Endothelial cell of umbilical vein (primary cell): ENCODE data around the gene MAPKAP1. TPM values are rescaled to one million over a fixed set of nuclear protein-coding genes. Genes with fewer than 3 reads are reported as not detected.

ENCODE experiments used
- BruUV-seq: library from RNA; stranded (reverse); fragments of 400-500 nt; replicated peaks from 2 replicates; lab custom pipeline; 2021; lab: Mats Ljungman, UMichigan
- CTCF ChIA-PET: fragments of 300-600, 350-600 bp; sonication (Branson Sonifier 250); formaldehyde crosslinking; loops from one replicate; lab custom pipeline; 2021; ENCODE audit warnings: antibody characterized with exemption, inconsistent platforms; lab: Charles Lee
- POLR2A ChIA-PET: fragments of 300-600, 350-600 bp; sonication (Branson Sonifier 250); formaldehyde crosslinking; loops from one replicate; lab custom pipeline; 2021; ENCODE audit warnings: antibody characterized with exemption, inconsistent platforms; lab: Charles Lee
- DNase-seq: peaks from one replicate; pipeline ENCODE4 v3.0.0-alpha.2; 2011; ENCODE audit warnings: low read depth, low spot score
- FAIRE-seq: peaks from 2 replicates; lab custom pipeline; 2011; peaks lifted over from hg19 to GRCh38; lab: Jason Lieb, UNC
- H2AFZ ChIP-seq: 2 replicates; pipeline ENCODE4 v1.6.0; 2012; ENCODE audit warnings: low read depth, low read length, control low read depth, inconsistent platforms
- H3K27ac ChIP-seq: 2 replicates; pipeline ENCODE4 v1.5.1; 2011; ENCODE audit warnings: low read depth, mild to moderate bottlenecking, control low read depth, low read length, moderate library complexity; ENCODE audit not compliant: insufficient read depth
- H3K27me3 ChIP-seq, 2 experiments: 2 replicates each; pipeline versions ENCODE4 v1.6.0 to v1.6.1; 2011; ENCODE audit warnings: low read length in 2 of 2, mixed read lengths in 1 of 2; ENCODE audit not compliant: control insufficient read depth in 2 of 2, insufficient read depth in 2 of 2
- H3K36me3 ChIP-seq, 2 experiments: 2 replicates in 1 of 2; 3 replicates in 1 of 2; pipeline ENCODE4 v1.5.1; 2011; ENCODE audit warnings: low read length in 2 of 2, mild to moderate bottlenecking in 1 of 2, moderate library complexity in 1 of 2; ENCODE audit not compliant: control insufficient read depth in 2 of 2, insufficient read depth in 2 of 2; ENCODE audit errors: extremely low read depth in 1 of 2
- H3K4me1 ChIP-seq: 3 replicates; pipeline ENCODE4 v1.5.1; 2011; ENCODE audit warnings: mild to moderate bottlenecking, low read length; ENCODE audit not compliant: control insufficient read depth, insufficient read depth; ENCODE audit errors: extremely low read depth
- H3K4me2 ChIP-seq: 2 replicates; pipeline ENCODE4 v1.6.1; 2011; ENCODE audit warnings: low read length, control low read depth, mixed read lengths; ENCODE audit not compliant: insufficient read depth
- H3K4me3 ChIP-seq, 3 experiments: fragments of 200-600 bp in 1 of 3; sonication (generic), shearing (Covaris generic) in 1 of 3; replicated peaks in 1 of 3; 2 replicates each; pipeline ENCODE4 v1.5.1; 2011 to 2016; ENCODE audit warnings: control low read depth in 3 of 3, low read length in 3 of 3, mild to moderate bottlenecking in 2 of 3, inconsistent platforms in 1 of 3, low read depth in 1 of 3, moderate library complexity in 1 of 3; ENCODE audit not compliant: insufficient read depth in 1 of 3
- H3K79me2 ChIP-seq: 2 replicates; pipeline ENCODE4 v1.6.0; 2012; ENCODE audit warnings: low read length, inconsistent platforms; ENCODE audit not compliant: control insufficient read depth, insufficient read depth
- H3K9ac ChIP-seq: replicated peaks from 2 replicates; pipeline ENCODE3; 2011; ENCODE audit warnings: low read length, control low read depth; ENCODE audit not compliant: insufficient read depth; ENCODE audit errors: extremely low read depth
- H3K9me1 ChIP-seq: replicated peaks from 3 replicates; pipeline ENCODE4 v1.6.0; 2011; ENCODE audit warnings: mild to moderate bottlenecking, low read length; ENCODE audit not compliant: control insufficient read depth, insufficient read depth; ENCODE audit errors: extremely low read depth
- H3K9me3 ChIP-seq: replicated peaks from 2 replicates; pipeline ENCODE4 v1.5.1; 2012; ENCODE audit warnings: low read length, inconsistent platforms; ENCODE audit not compliant: control insufficient read depth, insufficient read depth
- H4K20me1 ChIP-seq: replicated peaks from 2 replicates; pipeline ENCODE3; 2011; ENCODE audit warnings: mild to moderate bottlenecking, low read length; ENCODE audit not compliant: control insufficient read depth, insufficient read depth; ENCODE audit errors: extremely low read depth
- CTCF ChIP-seq, 2 donors: IDR thresholded peaks; 1 replicate in 1 of 2; 2 replicates in 1 of 2; pipeline ENCODE4 v1.5.1; 2011; ENCODE audit warnings: low read length in 2 of 2, mild to moderate bottlenecking in 2 of 2, moderate library complexity in 2 of 2, control low read depth in 1 of 2, inconsistent platforms in 1 of 2, low read depth in 1 of 2; ENCODE audit not compliant: insufficient read depth in 1 of 2; ENCODE audit errors: extremely low read depth in 1 of 2
- EZH2 ChIP-seq: IDR thresholded peaks from 2 replicates; pipeline ENCODE4 v1.6.1; 2012; ENCODE audit warnings: borderline replicate concordance, low read depth, mild to moderate bottlenecking, moderate library complexity, low read length, inconsistent platforms; ENCODE audit not compliant: severe bottlenecking
- FOS ChIP-seq: IDR thresholded peaks from 2 replicates; pipeline ENCODE4 v1.6.1; 2011; ENCODE audit warnings: mild to moderate bottlenecking, low read length, moderate library complexity, borderline replicate concordance; ENCODE audit not compliant: insufficient read depth
- GATA2 ChIP-seq: IDR thresholded peaks from 2 replicates; pipeline ENCODE4 v1.7.0; 2011; ENCODE audit warnings: low read depth, mild to moderate bottlenecking, moderate library complexity, mixed read lengths, low read length; ENCODE audit not compliant: insufficient read length, insufficient read depth
- JUN ChIP-seq: IDR thresholded peaks from 2 replicates; pipeline ENCODE4 v1.6.1; 2011; ENCODE audit warnings: borderline replicate concordance, low read depth; ENCODE audit not compliant: insufficient read length, insufficient read depth
- MYC ChIP-seq: IDR thresholded peaks from one replicate; pipeline ENCODE4 v1.6.1; 2011; ENCODE audit warnings: mild to moderate bottlenecking, low read depth, low read length
- POLR2A ChIP-seq: IDR thresholded peaks from 2 replicates; pipeline ENCODE4 v1.6.1; 2012; ENCODE audit warnings: low read depth, mild to moderate bottlenecking, control low read depth, low read length
- POLR2AphosphoS5 ChIP-seq: IDR thresholded peaks from 2 replicates; pipeline ENCODE4 v1.6.1; 2012; ENCODE audit warnings: low read depth, mild to moderate bottlenecking, control low read depth, low read length, moderate library complexity; ENCODE audit not compliant: insufficient read depth
- dilution Hi-C: fragments of 300-500 bp; cut with MboI; formaldehyde crosslinking; loops from one replicate; pipeline ENCODE4 v1.15.0; 2019; ENCODE audit warnings: low sequenced_read_pairs; ENCODE audit not compliant: extremely low pct_ligation_motif_present
- intact Hi-C: fragments of 100-400 bp; cut with micrococcal nuclease; formaldehyde crosslinking; loops from one replicate; pipeline ENCODE4 v1.10.0; 2022
- polyA plus RNA-seq, 4 experiments: library from polyadenylated mRNA; depleted of rRNA in 3 of 4; stranded (reverse) in 3 of 4; unstranded in 1 of 4; fragments of >200 nt; gene quantifications; 2 replicates each; pipeline versions ENCODE4 v1.2.1 to v1.2.3, GENCODE V29; 2011 to 2012; ENCODE audit warnings: missing spikeins in 1 of 4
- total RNA-seq: library from RNA; stranded (reverse); gene quantifications from 2 replicates; pipeline ENCODE4 v1.2.3, GENCODE V29; 2021
- TF ChIP-seq, protein P1 (sequence below): IDR thresholded peaks from 2 replicates; pipeline ENCODE4 v1.6.1; 2011; ENCODE audit not compliant: insufficient read depth, insufficient read length

The MAPKAP1 gene
- total and polyA plus RNA-seq, 2 donors (not counting 3 experiments of a cell fraction or from before 2014, with no cell fraction given): 61.9 to 99.1 TPM

DNA sequence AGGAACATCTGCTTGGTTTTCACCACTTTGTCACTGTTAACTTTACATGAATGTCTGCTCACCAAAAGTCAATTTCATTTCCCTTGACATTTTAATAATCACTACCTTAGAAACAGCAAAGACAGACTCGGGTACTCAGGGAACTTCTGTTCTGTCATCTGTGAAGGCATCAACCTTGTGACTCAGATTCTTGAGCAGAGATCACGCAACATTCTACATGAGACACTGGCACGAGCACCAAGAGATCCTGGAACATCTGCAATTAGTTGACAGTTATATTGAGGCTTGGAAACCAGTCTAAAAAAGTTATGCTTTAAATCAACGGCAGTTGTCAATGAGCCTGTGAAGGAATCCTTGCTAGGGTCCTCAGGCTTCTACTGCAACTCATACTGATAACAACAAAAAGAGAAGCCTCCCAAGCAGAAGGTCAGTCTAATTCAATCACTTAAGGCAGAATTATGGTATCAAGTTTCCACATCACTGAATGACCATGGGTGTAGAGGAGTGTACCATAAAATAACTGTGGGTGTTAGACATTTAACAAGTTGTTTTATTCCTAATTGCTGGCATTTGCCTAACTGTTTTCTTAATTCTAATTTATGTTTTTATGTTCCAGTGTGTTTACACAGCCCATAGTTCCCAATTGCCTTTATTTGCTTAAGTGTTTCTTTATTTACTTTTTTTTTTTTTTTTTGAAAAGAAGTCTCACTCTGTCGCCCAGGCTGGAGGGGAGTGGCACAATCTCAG, 36.8 kb upstream of the MAPKAP1 start:
- DNase-seq (no peak), FAIRE-seq (no peak)
- no peak overlapping the region for H3K4me3 ChIP-seq
- H4K20me1 ChIP-seq: no peaks in the 10 kb centered on the region
- H3K27me3 ChIP-seq: peaks cover 3 to 4% of the 10 kb centered on the region in 2 experiments
- no TSS peak for BruUV-seq
- no peaks in the 10 kb centered on the region for H3K9me3 ChIP-seq
- no peak for TF ChIP-seq MYC
- no peak overlapping the region for H3K9ac ChIP-seq
- dilution Hi-C loops (no loop called here), intact Hi-C loops (no loop called here)
- H2AFZ ChIP-seq: no peak overlapping the region
- H3K79me2 ChIP-seq: peaks cover 9% of the 10 kb centered on the region
- no peaks in the 10 kb centered on the region for H3K36me3 ChIP-seq
- H3K4me1 ChIP-seq: peaks cover 5% of the 10 kb centered on the region
- ChIA-PET POLR2A (no interaction called here), CTCF (no interaction called here)
- H3K9me1 ChIP-seq: no peaks in the 10 kb centered on the region
- no peak overlapping the region for H3K27ac ChIP-seq
- H3K4me2 ChIP-seq: no peak overlapping the region

GRCh38 chr9:125742657-125743056, 35.6 kb upstream of the MAPKAP1 start:
- H2AFZ ChIP-seq: no peak overlapping the region
- DNase-seq: no peak
- H3K36me3 ChIP-seq: no peaks in the 10 kb centered on the region
- no peak overlapping the region for H3K4me2 ChIP-seq
- H3K9me3 ChIP-seq: no peaks in the 10 kb centered on the region
- no peak for FAIRE-seq
- H3K4me1 ChIP-seq: peaks cover 5% of the 10 kb centered on the region
- H3K79me2 ChIP-seq: peaks cover 2% of the 10 kb centered on the region
- intact Hi-C loops: no loop called here
- H3K27ac ChIP-seq: no peak overlapping the region
- dilution Hi-C loops: no loop called here
- no peak for TF ChIP-seq POLR2AphosphoS5
- no peak for TF ChIP-seq POLR2A
- no peak for TF ChIP-seq EZH2
- no peak for TF ChIP-seq GATA2
- TF ChIP-seq MYC: no peak
- no peak for TF ChIP-seq CTCF (IDR thresholded peaks at IDR 0.05; ENCODE audit: extremely low read depth in 1 of 2, insufficient read depth in 1 of 2, low read depth in 1 of 2, low read length in 2 of 2)
- no peak for TF ChIP-seq FOS
- TF ChIP-seq, protein P1, sequence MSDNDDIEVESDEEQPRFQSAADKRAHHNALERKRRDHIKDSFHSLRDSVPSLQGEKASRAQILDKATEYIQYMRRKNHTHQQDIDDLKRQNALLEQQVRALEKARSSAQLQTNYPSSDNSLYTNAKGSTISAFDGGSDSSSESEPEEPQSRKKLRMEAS: no peak
- no peak for TF ChIP-seq JUN
- H4K20me1 ChIP-seq: no peaks in the 10 kb centered on the region
- no peaks in the 10 kb centered on the region for H3K9me1 ChIP-seq
- ChIA-PET CTCF (no interaction called here), POLR2A (interaction anchor here (0.7 kb wide), 1 partner anchor 44 kb away, joined by 3 read pairs; no protein-coding TSS in a partner anchor)
- no peak overlapping the region for H3K9ac ChIP-seq
- no TSS peak for BruUV-seq
- peaks cover 3 to 4% of the 10 kb centered on the region in 2 experiments for H3K27me3 ChIP-seq
- no peak overlapping the region for H3K4me3 ChIP-seq
